HepG2 (cell line): Measurements from ENCODE around the gene C5orf24. TPM values are rescaled to one million over a fixed set of nuclear protein-coding genes. Genes with fewer than 3 reads are reported as not detected.

Experiments
- ARHGAP35 ChIP-seq: sonication (generic); formaldehyde crosslinking; IDR thresholded peaks from 2 replicates; pipeline ENCODE4 v1.9.0; 2022; ENCODE audit warnings: mild to moderate bottlenecking, inconsistent platforms, moderate library complexity, missing genetic modification reagents, borderline replicate concordance
- ATM ChIP-seq: fragments of 450-650 bp; IDR thresholded peaks from 2 replicates; pipeline ENCODE4 v1.7.1; 2017; ENCODE audit warnings: mild to moderate bottlenecking, borderline replicate concordance
- IRX3 ChIP-seq: sonication (generic); formaldehyde crosslinking; IDR thresholded peaks from 2 replicates; pipeline ENCODE4 v1.8.1; 2023; ENCODE audit warnings: mild to moderate bottlenecking, low read depth, missing genetic modification reagents, borderline replicate concordance
- KIAA2018 ChIP-seq: sonication (generic); formaldehyde crosslinking; IDR thresholded peaks from 2 replicates; pipeline ENCODE4 v1.5.0; 2020; ENCODE audit warnings: mild to moderate bottlenecking, missing genetic modification reagents, borderline replicate concordance
- NFIC ChIP-seq: IDR thresholded peaks from 2 replicates; pipeline ENCODE4 v1.6.1; 2012; ENCODE audit warnings: mild to moderate bottlenecking, low read length, inconsistent platforms
- PTBP1 ChIP-seq: fragments of 200-400 bp; formaldehyde crosslinking; IDR thresholded peaks from 2 replicates; pipeline ENCODE4 v1.6.1; 2018; ENCODE audit warnings: low read length, low read depth; ENCODE audit not compliant: poor library complexity, severe bottlenecking
- SMYD3 ChIP-seq: sonication (generic); formaldehyde crosslinking; IDR thresholded peaks from 2 replicates; pipeline ENCODE4 v1.8.1; 2023; ENCODE audit warnings: mild to moderate bottlenecking, missing genetic modification reagents
- ZFP36 ChIP-seq: fragments of 150-350 bp; IDR thresholded peaks from 2 replicates; pipeline ENCODE4 v1.6.1; 2018; ENCODE audit warnings: borderline replicate concordance, low read length, low read depth; ENCODE audit not compliant: partially characterized antibody
- ZNF264 ChIP-seq: sonication (generic); formaldehyde crosslinking; IDR thresholded peaks from 2 replicates; pipeline ENCODE4 v1.4.0; 2020; ENCODE audit warnings: missing genetic modification reagents
- ZNF354B ChIP-seq: sonication (generic); formaldehyde crosslinking; IDR thresholded peaks from 2 replicates; pipeline ENCODE4 v1.8.0; 2022; ENCODE audit warnings: mild to moderate bottlenecking, missing genetic modification reagents
- ZNF468 ChIP-seq: sonication (generic); formaldehyde crosslinking; IDR thresholded peaks from 2 replicates; pipeline ENCODE4 v1.8.0; 2022; ENCODE audit warnings: mild to moderate bottlenecking, moderate library complexity, missing genetic modification reagents
- polyA plus RNA-seq, 8 experiments: library from polyadenylated mRNA; depleted of rRNA in 3 of 8; stranded (reverse) in 7 of 8; unstranded in 1 of 8; fragments of >200 nt; fragmentation: Illumina TruSeq in 4 of 8; extraction: Trizol in 4 of 8; gene quantifications; 2 replicates each; pipeline versions ENCODE4 v1.2.1 to v1.2.3, GENCODE V29; 2011 to 2016; ENCODE audit warnings: low read depth in 4 of 8, missing spikeins in 1 of 8, mixed read lengths in 1 of 8; ENCODE audit not compliant: insufficient read depth in 1 of 8
- total RNA-seq, 5 experiments: library from RNA; depleted of rRNA; stranded (reverse); fragments of >200 nt; fragmentation: Illumina TruSeq; extraction: Trizol; gene quantifications; 2 replicates each; pipeline ENCODE4 v1.2.3, GENCODE V29; 2016; ENCODE audit warnings: low read depth in 1 of 5
- TF ChIP-seq, protein P1 (sequence below): sonication (generic); formaldehyde crosslinking; conservative IDR thresholded peaks from 2 replicates; pipeline ENCODE4 v1.8.1; 2023; ENCODE audit warnings: missing genetic modification reagents
- TF ChIP-seq, protein P2 (sequence below): sonication (generic); formaldehyde crosslinking; IDR thresholded peaks from 2 replicates; pipeline ENCODE4 v1.5.0; 2020; ENCODE audit warnings: mild to moderate bottlenecking, missing genetic modification reagents, borderline replicate concordance
- TF ChIP-seq, protein P3 (sequence below): IDR thresholded peaks from 2 replicates; pipeline ENCODE4 v1.6.1; 2016

The C5orf24 gene
- total and polyA plus RNA-seq, 2 of the 13 experiments (the other 11 are each of a cell fraction or from before 2014, with no cell fraction given) = 34.6 to 41.5 TPM

- TF ChIP-seq NFIC (no peak), ATM (no peak), IRX3 (CRISPR knock-in tag) (peak; percentile 17; the same call in 1 of the 2 replicates), ZNF264 (no peak), SMYD3 (CRISPR knock-in tag) (no peak), ZNF354B (CRISPR knock-in tag) (no peak), KIAA2018 (CRISPR knock-in tag) (no peak), PTBP1 (no peak), ZFP36 (no peak), ARHGAP35 (CRISPR knock-in tag) (0 out of 2 replicates have a peak, but pooled peaks have one; percentile 40), ZNF468 (CRISPR knock-in tag) (0 out of 2 replicates have a peak, but pooled peaks have one; percentile 25)
- TF ChIP-seq, protein P1, sequence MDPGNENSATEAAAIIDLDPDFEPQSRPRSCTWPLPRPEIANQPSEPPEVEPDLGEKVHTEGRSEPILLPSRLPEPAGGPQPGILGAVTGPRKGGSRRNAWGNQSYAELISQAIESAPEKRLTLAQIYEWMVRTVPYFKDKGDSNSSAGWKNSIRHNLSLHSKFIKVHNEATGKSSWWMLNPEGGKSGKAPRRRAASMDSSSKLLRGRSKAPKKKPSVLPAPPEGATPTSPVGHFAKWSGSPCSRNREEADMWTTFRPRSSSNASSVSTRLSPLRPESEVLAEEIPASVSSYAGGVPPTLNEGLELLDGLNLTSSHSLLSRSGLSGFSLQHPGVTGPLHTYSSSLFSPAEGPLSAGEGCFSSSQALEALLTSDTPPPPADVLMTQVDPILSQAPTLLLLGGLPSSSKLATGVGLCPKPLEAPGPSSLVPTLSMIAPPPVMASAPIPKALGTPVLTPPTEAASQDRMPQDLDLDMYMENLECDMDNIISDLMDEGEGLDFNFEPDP (CRISPR knock-in tag) = no peak
- TF ChIP-seq, protein P2, sequence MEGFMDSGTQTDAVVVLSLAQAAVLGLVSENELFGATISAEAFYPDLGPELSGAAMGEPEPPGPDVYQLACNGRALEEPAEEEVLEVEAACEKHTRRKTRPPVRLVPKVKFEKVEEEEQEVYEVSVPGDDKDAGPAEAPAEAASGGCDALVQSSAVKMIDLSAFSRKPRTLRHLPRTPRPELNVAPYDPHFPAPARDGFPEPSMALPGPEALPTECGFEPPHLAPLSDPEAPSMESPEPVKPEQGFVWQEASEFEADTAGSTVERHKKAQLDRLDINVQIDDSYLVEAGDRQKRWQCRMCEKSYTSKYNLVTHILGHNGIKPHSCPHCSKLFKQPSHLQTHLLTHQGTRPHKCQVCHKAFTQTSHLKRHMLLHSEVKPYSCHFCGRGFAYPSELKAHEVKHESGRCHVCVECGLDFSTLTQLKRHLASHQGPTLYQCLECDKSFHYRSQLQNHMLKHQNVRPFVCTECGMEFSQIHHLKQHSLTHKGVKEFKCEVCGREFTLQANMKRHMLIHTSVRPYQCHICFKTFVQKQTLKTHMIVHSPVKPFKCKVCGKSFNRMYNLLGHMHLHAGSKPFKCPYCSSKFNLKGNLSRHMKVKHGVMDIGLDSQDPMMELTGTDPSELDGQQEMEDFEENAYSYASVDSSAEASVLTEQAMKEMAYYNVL (CRISPR knock-in tag) = peak; percentile 66; the same call in 1 of the 2 replicates
- TF ChIP-seq, protein P3, sequence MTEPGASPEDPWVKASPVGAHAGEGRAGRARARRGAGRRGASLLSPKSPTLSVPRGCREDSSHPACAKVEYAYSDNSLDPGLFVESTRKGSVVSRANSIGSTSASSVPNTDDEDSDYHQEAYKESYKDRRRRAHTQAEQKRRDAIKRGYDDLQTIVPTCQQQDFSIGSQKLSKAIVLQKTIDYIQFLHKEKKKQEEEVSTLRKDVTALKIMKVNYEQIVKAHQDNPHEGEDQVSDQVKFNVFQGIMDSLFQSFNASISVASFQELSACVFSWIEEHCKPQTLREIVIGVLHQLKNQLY = no peak
Measured at GRCh38 chr5:134904610-134905245, 59.0 kb downstream of the C5orf24 start, which contains the start of gene PCBD2 (continued).
